HG02623 (cell line): Measurements from ENCODE around the gene MAGEA2.
"Not testable (repeated sequence)": the region's sequence is repeated elsewhere in the genome, so short reads cannot be mapped to it uniquely, and the experiment has no call there.

Experiments used
- ATAC-seq: cut with Tn5 transposase; IDR thresholded peaks from one replicate; pipeline ENCODE4 v1.9.1; 2021; ENCODE audit warnings: moderate library complexity; ENCODE audit not compliant: unreplicated experiment

The MAGEA2 gene, protein sequence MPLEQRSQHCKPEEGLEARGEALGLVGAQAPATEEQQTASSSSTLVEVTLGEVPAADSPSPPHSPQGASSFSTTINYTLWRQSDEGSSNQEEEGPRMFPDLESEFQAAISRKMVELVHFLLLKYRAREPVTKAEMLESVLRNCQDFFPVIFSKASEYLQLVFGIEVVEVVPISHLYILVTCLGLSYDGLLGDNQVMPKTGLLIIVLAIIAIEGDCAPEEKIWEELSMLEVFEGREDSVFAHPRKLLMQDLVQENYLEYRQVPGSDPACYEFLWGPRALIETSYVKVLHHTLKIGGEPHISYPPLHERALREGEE

DNA sequence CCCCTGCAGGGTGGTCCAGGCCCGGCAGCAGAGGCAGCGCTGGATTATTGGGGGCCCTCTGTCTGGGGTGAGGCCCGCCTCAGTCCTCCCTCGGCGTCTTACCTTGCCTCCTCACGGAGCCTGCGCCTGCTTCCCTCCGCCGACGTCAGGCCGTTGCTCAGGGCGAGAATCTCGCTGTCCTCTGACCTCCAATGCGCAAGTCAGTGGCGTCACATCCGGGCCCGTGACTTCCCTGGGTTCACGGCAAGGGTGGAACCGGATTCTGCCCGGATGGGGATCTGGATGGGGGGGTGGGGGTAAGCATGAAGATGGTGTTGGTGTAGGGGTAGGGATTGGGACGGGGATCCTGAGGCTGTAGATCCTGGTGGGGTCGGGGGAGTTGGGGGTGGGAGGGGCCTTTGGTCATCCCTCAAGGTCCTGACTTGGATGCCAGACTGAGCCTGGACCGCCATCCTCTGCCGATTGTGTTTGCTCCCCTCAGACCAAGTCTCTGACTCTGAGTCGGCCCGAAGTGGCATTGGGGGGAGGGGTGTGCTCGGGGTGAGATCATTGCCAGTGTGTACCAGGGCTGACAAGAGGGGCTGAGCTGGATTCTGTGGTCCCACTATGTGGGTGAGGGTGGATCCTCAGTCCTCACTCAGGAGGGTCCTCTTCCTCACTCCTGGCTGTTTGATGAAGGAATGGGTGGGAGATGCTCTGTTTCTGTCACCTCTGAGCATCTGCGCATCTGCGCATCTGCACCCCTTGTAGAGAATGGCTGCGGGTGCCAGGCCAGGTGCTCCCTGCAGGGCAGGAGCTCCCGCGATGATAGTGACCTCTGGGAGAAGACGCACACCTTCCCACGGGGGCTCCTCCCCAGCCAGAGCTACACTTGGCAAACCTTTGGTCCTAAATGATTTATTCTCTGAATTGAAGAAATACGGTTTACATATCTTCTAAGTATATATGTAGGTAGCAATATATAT is at the start of gene MAGEA2:
Gene MAGEA2 (minus strand): TSS at position 157 of the 965 bp plus-strand sequence. CDS start 2,479 bp downstream, outside the sequence.
- ATAC-seq: not testable (repeated sequence)

DNA sequence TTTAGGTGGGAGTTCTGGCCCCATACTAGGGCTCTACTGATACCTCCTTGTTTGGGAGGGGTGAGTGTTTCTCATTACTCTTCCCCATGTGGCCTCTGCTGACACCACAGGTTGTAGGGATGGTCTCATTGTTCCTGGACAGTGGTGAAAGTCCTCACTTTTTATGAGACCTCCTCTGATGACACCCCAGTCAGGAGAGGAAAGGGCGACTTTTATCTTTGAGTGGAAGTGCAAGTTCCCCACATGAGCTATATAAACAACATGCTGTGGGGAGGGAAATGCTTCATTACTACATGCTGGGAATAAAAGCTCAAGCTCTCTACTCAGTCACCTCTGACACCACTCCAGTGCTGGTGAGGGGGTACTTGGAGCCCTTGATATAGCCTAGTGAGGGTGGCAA is 45.3 kb upstream of the MAGEA2 start:
- ATAC-seq: no peak

DNA sequence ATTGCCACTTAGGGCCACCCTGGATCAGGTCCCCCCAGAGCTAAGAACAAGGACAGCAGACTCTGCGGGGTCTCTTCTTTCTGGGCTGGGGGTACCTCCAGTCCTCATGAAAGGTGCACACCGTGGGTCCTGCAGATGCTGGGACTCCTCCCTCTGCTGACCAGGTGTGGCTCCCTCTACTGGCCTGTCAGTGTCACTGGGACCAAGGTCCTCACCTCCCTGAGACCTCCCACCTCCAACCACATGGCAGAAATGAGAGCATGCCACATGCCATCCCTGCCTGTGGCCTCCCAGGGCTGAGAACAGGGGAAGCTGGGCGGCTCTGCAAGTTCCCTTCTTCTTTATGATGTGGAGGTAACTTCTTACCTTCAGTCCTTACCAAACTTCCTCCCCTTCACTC is 33.4 kb upstream of the MAGEA2 start:
- ATAC-seq: peak; percentile 70

DNA sequence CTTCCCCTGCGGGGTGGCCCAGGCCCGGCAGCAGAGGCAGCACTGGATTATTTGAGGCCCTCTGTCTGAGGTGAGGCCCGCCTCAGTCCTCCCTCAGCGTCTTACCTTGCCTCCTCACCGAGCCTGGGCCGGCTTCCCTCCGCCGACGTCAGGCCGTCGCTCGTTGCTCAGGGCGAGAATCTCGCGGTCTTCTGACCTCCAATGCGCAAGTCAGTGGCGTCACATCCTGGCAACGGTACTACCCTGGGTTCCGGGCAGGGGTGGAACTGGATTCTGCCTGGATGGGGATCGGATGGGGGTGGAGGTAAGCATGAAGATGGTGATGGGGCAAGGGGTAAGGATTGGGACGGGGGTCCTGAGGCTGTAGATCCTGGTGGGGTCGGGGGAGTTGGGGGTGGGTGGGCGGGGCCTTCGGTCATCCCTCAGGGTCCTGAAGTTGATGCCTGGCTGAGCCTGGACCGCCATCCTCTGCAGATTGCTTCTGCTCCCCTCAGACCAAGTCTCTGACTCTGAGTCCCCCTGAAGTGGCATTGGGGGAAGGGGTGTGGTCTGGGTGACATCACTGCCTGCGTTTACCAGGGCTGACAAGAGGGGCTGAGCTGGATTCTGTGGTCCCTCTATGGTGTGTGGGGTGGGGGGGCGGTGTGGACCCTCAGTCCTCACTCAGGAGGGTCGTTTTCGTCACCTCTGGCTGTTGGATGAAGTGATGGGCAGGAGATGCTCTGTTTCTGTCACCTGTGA is 16.1 kb upstream of the MAGEA2 start, which contains the start of gene MAGEA6:
Gene MAGEA6 (minus strand): TSS at position 141 of the 741 bp plus-strand sequence. CDS start 2,039 bp downstream, outside the sequence.
- ATAC-seq: not testable (repeated sequence)

DNA sequence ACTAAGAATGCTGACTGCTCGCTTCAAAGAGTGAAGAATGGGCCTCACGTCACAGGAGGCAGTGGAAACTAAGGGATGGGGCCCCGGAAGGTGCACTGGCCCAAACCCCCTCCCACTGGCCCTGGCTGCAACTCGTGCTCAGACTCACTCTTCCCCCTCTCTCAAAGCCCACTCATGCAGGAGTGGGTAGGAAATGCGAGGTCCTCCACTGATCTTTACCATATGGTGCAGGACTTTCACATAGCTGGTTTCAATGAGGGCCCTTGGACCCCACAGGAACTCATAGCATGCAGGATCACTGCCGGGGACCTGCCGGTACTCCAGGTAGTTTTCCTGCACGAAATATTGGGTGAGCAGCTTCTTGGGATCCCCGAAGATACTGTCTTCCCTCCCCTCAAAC is 12.9 kb upstream of the MAGEA2 start:
- ATAC-seq: not testable (repeated sequence)

DNA sequence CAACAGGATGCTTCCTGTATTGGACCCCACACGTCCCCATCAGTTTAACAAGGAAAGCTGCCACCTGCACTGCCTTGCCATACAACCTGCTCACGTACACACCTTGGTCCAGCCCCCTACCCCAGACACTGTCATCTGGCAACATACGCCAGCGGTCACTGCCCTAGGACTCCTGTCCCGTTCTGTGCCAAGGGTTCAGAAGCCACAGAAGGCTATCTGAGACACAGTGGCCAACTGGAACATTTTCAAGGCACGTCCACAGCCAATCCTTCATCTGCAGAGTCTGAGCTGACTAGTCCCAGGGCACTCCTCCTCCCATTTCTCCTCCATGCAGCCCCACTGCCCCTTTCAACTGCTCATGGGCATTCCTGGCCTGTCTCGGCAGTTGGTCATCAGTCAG is 7.9 kb upstream of the MAGEA2 start:
- not testable (repeated sequence) for ATAC-seq

DNA sequence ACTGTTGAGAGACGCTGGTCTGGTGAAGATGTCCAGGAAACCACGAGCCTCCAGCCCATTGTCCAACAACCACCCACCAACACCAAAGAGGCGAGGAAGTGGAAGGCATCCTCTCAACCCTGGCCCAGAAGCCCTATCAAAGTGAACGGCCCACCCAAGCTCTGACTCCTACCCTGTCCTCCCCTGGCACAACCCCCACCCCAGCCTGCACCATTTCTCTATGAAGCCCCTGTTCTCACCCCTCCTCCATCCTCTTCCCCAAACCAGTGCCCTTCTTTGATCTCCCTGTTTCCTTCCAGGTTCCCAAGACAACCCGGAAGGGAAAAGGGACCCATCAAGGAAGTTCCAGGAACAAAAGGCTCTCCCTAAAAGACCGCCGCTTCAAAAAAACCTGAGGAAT is 5.9 kb upstream of the MAGEA2 start:
- not testable (repeated sequence) for ATAC-seq

DNA sequence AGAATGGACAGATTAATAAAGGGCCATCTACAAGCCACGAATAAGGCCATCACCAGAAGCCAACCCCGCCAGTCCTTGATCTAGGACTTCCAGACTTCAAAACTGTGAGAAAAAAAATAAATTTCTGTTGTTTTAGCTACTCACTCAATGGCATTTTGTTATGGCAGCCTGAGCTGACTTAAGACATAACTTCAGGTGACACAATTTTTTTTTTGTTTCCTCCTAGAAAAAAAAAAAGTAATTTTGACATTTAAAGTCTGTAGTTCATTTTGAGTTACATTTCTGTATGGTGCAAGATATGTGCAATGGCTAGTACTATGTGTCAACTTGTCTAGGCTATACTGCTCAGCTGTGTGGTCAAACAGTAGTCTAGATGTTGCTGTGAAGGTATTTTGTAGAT is 5.3 kb upstream of the MAGEA2 start, which contains the start of gene CSAG3:
Gene CSAG3 (plus strand): TSS at position 301 of the 400 bp plus-strand sequence.
- not testable (repeated sequence) for ATAC-seq

DNA sequence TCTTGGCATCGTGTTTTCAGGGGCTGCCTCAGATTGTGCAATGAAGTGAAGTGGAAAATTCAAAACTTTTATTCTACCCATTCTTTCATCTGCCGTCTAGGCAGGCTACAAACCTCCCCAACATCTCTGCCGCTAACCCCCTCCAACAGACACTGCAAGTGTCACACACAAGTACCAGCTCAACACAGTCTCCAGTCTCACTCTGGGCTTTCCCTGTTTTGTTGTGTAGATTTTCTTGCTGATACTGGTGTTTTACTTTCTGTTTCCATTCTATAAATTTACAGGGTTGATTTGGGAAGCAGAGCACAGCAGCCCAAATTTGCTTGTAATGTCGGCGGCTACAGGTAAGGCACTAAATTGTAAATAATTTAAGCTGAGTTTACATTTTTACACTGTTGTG is 1.2 kb upstream of the MAGEA2 start:
- ATAC-seq: not testable (repeated sequence)

DNA sequence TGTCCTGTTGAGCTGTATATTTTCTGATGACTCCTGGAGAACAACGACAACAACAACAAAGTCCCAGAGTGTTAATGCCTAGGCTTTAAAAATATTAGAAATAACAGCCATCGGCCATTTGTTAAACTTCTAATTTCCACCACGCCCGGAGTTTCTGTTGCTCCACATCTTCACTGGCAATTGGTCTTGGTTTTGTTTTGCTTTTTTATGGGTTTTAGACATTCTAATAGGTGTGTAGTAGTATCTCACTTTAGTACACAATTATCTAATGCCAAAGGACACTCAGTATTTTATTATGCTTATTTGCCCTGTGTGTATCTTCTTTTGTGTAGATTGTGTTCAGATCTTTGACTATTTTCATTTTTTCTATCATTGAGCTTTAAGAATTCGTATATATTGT is 15.1 kb downstream of the MAGEA2 start:
- no peak for ATAC-seq

DNA sequence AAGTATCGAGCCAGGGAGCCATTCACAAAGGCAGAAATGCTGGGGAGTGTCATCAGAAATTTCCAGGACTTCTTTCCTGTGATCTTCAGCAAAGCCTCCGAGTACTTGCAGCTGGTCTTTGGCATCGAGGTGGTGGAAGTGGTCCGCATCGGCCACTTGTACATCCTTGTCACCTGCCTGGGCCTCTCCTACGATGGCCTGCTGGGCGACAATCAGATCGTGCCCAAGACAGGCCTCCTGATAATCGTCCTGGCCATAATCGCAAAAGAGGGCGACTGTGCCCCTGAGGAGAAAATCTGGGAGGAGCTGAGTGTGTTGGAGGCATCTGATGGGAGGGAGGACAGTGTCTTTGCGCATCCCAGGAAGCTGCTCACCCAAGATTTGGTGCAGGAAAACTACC is 17.1 kb downstream of the MAGEA2 start:
- ATAC-seq: not testable (repeated sequence)

DNA sequence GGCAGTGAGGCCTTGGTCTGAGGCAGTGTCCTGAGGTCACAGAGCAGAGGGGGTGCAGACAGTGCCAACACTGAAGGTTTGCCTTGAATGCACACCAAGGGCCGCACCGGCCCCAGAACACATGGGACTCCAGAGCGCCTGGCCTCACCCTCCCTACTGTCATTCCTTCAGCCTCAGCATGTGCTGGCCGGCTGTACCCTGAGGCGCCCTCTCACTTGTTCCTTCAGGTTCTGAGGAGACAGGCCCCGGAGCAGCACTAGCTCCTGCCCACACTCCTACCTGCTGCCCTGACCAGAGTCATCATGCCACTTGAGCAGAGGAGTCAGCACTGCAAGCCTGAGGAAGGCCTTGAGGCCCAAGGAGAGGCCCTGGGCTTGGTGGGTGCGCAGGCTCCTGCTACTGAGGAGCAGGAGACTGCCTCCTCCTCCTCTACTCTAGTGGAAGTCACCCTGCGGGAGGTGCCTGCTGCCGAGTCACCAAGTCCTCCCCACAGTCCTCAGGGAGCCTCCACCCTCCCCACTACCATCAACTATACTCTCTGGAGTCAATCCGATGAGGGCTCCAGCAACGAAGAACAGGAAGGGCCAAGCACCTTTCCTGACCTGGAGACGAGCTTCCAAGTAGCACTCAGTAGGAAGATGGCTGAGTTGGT is 17.7 kb downstream of the MAGEA2 start:
- ATAC-seq: no peak

DNA sequence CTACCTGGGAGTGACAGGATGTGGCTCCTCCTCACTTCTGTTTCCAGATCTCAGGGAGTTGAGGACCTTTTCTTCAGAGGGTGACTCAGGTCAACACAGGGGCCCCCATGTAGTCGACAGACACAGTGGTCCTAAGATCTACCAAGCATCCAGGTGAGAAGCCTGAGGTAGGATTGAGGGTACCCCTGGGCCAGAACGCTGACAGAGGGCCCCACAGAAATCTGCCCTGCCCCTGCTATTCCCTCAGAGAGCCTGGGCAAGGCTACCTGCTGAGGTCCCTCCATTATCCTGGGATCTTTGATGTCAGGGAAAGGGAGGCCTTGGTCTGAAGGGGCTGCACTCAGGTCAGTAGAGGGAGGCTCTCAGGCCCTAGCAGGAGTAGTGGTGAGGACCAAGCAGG is 18.5 kb downstream of the MAGEA2 start:
- ATAC-seq: no peak

DNA sequence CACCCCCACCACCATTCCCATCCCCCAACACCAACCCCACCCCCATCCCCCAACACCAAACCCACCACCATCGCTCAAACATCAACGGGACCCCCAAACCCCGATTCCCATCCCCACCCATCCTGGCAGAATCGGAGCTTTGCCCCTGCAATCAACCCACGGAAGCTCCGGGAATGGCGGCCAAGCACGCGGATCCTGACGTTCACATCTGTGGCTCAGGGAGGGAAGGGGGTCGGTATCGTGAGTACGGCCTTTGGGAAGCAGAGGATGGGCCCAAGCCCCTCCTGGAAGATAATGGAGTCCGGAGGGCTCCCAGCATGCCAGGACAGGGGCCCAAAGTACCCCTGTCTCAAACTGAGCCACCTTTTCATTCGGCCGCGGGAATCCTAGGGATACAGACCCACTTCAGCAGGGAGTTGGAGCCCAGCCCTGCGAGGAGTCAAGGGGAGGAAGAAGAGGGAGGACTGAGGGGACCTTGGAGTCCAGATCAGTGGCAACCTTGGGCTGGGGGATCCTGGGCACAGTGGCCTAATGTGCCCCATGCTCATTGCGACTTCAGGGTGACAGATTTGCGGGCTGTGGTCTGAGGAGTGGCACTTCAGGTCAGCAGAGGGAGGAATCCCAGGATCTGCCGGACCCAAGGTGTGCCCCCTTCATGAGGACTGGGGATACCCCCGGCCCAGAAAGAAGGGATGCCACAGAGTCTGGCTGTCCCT is 19.3 kb downstream of the MAGEA2 start:
- ATAC-seq: not testable (repeated sequence)

DNA sequence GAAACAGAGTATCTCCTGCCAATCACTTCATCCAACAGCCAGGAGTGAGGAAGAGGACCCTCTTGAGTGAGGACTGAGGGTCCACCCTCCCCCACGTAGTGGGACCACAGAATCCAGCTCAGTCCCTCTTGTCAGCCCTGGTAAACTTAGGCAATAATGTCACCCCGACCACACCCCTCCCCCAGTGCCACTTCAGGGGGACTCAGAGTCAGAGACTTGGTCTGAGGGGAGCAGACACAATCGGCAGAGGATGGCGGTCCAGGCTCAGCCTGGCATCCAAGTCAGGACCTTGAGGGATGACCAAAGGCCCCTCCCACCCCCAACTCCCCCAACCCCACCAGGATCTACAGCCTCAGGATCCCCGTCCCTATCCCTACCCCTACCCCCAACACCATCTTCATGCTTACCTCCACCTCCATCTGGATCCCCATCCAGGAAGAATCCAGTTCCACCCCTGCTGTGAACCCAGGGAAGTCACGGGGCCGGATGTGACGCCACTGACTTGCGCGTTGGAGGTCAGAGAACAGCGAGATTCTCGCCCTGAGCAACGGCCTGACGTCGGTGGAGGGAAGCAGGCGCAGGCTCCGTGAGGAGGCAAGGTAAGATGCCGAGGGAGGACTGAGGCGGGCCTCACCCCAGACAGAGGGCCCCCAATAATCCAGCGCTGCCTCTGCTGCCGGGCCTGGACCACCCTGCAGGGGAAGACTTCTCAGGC is 20.2 kb downstream of the MAGEA2 start, which contains the start of the genes CSAG1 and MAGEA12:
Gene CSAG1 (minus strand): TSS at position 461 of the 715 bp plus-strand sequence. CDS start 1,261 bp downstream, outside the sequence.
Gene MAGEA12 (plus strand): TSS at position 497 of the 715 bp plus-strand sequence. CDS start 2,405 bp downstream, outside the sequence.
- ATAC-seq: no peak

DNA sequence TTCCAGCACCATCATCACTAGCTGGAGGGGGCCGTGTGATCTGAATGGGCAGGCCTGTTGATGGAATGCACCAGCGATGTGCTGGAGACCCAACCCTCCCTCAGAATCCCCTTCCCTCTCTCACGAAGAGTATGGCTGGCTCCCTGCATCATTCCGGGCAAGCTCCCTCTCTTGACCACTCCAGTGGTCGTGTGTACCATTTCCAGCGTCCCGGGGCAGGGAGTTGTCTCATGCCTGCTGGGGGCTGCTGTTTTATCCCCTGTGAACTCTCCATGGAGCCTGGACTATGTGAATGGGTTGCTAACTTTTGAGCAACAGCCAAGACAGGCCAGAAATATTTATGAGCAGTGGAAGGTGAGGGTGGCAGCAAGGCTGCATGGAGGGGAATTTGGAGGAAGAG is 28.2 kb downstream of the MAGEA2 start:
- no peak for ATAC-seq

DNA sequence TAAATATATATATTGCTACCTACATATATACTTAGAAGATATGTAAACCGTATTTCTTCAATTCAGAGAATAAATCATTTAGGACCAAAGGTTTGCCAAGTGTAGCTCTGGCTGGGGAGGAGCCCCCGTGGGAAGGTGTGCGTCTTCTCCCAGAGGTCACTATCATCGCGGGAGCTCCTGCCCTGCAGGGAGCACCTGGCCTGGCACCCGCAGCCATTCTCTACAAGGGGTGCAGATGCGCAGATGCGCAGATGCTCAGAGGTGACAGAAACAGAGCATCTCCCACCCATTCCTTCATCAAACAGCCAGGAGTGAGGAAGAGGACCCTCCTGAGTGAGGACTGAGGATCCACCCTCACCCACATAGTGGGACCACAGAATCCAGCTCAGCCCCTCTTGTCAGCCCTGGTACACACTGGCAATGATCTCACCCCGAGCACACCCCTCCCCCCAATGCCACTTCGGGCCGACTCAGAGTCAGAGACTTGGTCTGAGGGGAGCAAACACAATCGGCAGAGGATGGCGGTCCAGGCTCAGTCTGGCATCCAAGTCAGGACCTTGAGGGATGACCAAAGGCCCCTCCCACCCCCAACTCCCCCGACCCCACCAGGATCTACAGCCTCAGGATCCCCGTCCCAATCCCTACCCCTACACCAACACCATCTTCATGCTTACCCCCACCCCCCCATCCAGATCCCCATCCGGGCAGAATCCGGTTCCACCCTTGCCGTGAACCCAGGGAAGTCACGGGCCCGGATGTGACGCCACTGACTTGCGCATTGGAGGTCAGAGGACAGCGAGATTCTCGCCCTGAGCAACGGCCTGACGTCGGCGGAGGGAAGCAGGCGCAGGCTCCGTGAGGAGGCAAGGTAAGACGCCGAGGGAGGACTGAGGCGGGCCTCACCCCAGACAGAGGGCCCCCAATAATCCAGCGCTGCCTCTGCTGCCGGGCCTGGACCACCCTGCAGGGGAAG is 39.5 kb downstream of the MAGEA2 start, which contains the start of gene MAGEA2B:
Gene MAGEA2B (plus strand): TSS at position 814 of the 973 bp plus-strand sequence. CDS start 2,479 bp downstream, outside the sequence.
- not testable (repeated sequence) for ATAC-seq
